MM.1S (cell line): ENCODE results near the gene ITPR3.

Source experiments
- DNase-seq: peaks from one replicate; pipeline ENCODE4 v3.0.0-alpha.2; 2015
- H2AFZ ChIP-seq: fragments of 300-600 bp; sonication (generic); 2 replicates; pipeline ENCODE4 v1.6.0; 2016; ENCODE audit warnings: antibody characterized with exemption, low read length
- H3F3A ChIP-seq: fragments of 300-600 bp; sonication (generic); 2 replicates; pipeline ENCODE4 v1.6.1; 2016; ENCODE audit warnings: mild to moderate bottlenecking, antibody characterized with exemption, low read length, moderate library complexity, mixed read lengths; ENCODE audit not compliant: insufficient read depth
- H3K27ac ChIP-seq: fragments of 300-600 bp; sonication (generic); 2 replicates; pipeline ENCODE4 v1.5.1; 2016; ENCODE audit warnings: mild to moderate bottlenecking, low read length
- H3K27me3 ChIP-seq: fragments of 300-600 bp; sonication (generic); replicated peaks from 2 replicates; pipeline ENCODE4 v1.6.0; 2016; ENCODE audit warnings: low read length; ENCODE audit not compliant: insufficient read depth
- H3K36me3 ChIP-seq: fragments of 300-600 bp; sonication (generic); replicated peaks from 2 replicates; pipeline ENCODE4 v1.6.1; 2016; ENCODE audit warnings: mild to moderate bottlenecking, low read length, mixed read lengths; ENCODE audit not compliant: insufficient read depth
- H3K4me1 ChIP-seq: fragments of 300-600 bp; sonication (generic); 2 replicates; pipeline ENCODE4 v1.6.1; 2016; ENCODE audit warnings: low read length, mixed read lengths
- H3K4me2 ChIP-seq: fragments of 300-600 bp; sonication (generic); 2 replicates; pipeline ENCODE4 v1.6.0; 2016; ENCODE audit warnings: low read depth, low read length
- H3K4me3 ChIP-seq: fragments of 300-600 bp; sonication (generic); 2 replicates; pipeline ENCODE4 v1.5.1; 2016; ENCODE audit warnings: low read length, mixed read lengths
- H3K79me2 ChIP-seq: fragments of 300-600 bp; sonication (generic); 2 replicates; pipeline ENCODE4 v1.6.1; 2016; ENCODE audit warnings: mixed run types, low read length, mixed read lengths
- H3K9ac ChIP-seq: fragments of 300-600 bp; sonication (generic); 2 replicates; pipeline ENCODE4 v1.6.1; 2016; ENCODE audit warnings: low read length, mixed read lengths
- H3K9me2 ChIP-seq: fragments of 300-600 bp; sonication (generic); replicated peaks from 2 replicates; pipeline ENCODE4 v1.6.1; 2016; ENCODE audit warnings: mild to moderate bottlenecking, low read length, mixed read lengths; ENCODE audit not compliant: insufficient read depth
- H3K9me3 ChIP-seq: fragments of 300-600 bp; sonication (generic); replicated peaks from 2 replicates; pipeline ENCODE4 v1.6.1; 2016; ENCODE audit warnings: mild to moderate bottlenecking, low read length, mixed read lengths; ENCODE audit not compliant: insufficient read depth
- H4K20me1 ChIP-seq: fragments of 300-600 bp; sonication (generic); 2 replicates; pipeline ENCODE4 v1.6.1; 2016; ENCODE audit warnings: mild to moderate bottlenecking, low read length, moderate library complexity, mixed read lengths; ENCODE audit not compliant: insufficient read depth
- EZH2 ChIP-seq: fragments of 300-600 bp; sonication (generic); optimal IDR thresholded peaks from 2 replicates; pipeline ENCODE3; 2017; ENCODE audit warnings: low read depth, mild to moderate bottlenecking, antibody characterized with exemption, low read length, mixed read lengths
- EZH2phosphoT487 ChIP-seq: fragments of 300-600 bp; sonication (generic); IDR thresholded peaks from 2 replicates; pipeline ENCODE4 v1.6.1; 2018; ENCODE audit warnings: antibody characterized with exemption, low read length
- TF ChIP-seq, protein P1 (sequence below): fragments of 300-600 bp; sonication (generic); IDR thresholded peaks from 2 replicates; pipeline ENCODE4 v1.5.1; 2016; ENCODE audit warnings: antibody characterized with exemption, low read length, mixed read lengths

ITPR3 gene

DNA sequence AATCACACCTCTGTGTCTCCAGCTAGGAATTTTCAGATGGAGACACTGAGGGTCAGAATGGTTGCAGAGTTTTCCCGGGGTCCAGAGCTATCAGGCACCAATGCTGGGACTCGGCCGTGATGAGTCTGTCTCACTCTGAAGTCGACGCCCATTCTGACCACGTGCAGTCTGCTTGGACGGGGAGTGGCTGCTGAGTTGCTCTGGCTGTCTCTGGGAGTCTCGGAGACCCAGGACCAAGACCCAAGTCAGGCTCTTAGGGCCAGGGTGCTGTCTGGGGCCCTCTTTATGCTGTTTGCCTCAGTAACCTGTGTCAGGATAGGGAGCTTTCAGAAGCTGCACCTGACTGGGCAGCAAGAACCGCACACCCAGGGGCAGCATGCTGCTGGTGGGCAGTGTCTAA lies 121.0 kb downstream of the ITPR3 start:
- no peaks in the 10 kb centered on the region for H3K79me2 ChIP-seq
- H3F3A ChIP-seq: no peaks in the 10 kb centered on the region
- no peaks in the 10 kb centered on the region for H3K9me2 ChIP-seq
- H3K36me3 ChIP-seq: no peaks in the 10 kb centered on the region
- no peak overlapping the region for H2AFZ ChIP-seq
- H3K9ac ChIP-seq: no peak overlapping the region
- DNase-seq: no peak
- H3K4me1 ChIP-seq: no peaks in the 10 kb centered on the region
- TF ChIP-seq EZH2: no peak
- no peak for TF ChIP-seq EZH2phosphoT487
- TF ChIP-seq, protein P1, sequence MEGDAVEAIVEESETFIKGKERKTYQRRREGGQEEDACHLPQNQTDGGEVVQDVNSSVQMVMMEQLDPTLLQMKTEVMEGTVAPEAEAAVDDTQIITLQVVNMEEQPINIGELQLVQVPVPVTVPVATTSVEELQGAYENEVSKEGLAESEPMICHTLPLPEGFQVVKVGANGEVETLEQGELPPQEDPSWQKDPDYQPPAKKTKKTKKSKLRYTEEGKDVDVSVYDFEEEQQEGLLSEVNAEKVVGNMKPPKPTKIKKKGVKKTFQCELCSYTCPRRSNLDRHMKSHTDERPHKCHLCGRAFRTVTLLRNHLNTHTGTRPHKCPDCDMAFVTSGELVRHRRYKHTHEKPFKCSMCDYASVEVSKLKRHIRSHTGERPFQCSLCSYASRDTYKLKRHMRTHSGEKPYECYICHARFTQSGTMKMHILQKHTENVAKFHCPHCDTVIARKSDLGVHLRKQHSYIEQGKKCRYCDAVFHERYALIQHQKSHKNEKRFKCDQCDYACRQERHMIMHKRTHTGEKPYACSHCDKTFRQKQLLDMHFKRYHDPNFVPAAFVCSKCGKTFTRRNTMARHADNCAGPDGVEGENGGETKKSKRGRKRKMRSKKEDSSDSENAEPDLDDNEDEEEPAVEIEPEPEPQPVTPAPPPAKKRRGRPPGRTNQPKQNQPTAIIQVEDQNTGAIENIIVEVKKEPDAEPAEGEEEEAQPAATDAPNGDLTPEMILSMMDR: no peak
- peaks cover 39% of the 10 kb centered on the region for H3K27me3 ChIP-seq
- no peaks in the 10 kb centered on the region for H4K20me1 ChIP-seq
- no peaks in the 10 kb centered on the region for H3K9me3 ChIP-seq
- no peak overlapping the region for H3K27ac ChIP-seq
- H3K4me2 ChIP-seq: no peak overlapping the region
- no peak overlapping the region for H3K4me3 ChIP-seq

DNA sequence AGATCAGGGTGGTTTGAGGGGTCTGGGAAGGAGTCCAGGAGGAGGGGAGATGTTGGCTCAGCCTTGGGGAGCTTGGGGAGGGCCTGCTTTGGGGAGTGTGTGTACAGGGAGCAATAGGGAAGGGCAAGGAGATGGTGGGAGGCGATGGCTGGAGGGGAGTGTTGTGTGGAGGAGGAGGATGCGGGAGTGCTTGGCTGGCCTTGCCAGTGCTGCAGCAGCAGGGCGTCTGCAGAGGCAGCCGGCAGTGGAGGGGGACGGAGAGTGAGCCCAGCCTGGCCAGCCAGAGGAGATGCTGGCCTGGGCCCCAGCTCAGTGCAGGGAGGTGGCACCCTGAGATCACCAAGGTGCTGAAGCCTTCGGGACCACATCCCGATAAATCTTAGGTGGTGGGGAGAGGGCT lies 121.7 kb downstream of the ITPR3 start:
- Histone ChIP-seq H3F3A (no peaks in the 10 kb centered on the region), H3K27me3 (peaks cover 46% of the 10 kb centered on the region), H3K9me2 (no peaks in the 10 kb centered on the region), H3K4me2 (no peak overlapping the region), H3K4me3 (no peak overlapping the region), H4K20me1 (no peaks in the 10 kb centered on the region), H3K79me2 (no peaks in the 10 kb centered on the region), H3K27ac (no peak overlapping the region), H3K4me1 (no peaks in the 10 kb centered on the region), H3K9me3 (no peaks in the 10 kb centered on the region), H3K36me3 (no peaks in the 10 kb centered on the region), H3K9ac (no peak overlapping the region), H2AFZ (no peak overlapping the region)
- TF ChIP-seq, protein P1: no peak
- TF ChIP-seq EZH2 (no peak), EZH2phosphoT487 (no peak)
- no peak for DNase-seq

DNA sequence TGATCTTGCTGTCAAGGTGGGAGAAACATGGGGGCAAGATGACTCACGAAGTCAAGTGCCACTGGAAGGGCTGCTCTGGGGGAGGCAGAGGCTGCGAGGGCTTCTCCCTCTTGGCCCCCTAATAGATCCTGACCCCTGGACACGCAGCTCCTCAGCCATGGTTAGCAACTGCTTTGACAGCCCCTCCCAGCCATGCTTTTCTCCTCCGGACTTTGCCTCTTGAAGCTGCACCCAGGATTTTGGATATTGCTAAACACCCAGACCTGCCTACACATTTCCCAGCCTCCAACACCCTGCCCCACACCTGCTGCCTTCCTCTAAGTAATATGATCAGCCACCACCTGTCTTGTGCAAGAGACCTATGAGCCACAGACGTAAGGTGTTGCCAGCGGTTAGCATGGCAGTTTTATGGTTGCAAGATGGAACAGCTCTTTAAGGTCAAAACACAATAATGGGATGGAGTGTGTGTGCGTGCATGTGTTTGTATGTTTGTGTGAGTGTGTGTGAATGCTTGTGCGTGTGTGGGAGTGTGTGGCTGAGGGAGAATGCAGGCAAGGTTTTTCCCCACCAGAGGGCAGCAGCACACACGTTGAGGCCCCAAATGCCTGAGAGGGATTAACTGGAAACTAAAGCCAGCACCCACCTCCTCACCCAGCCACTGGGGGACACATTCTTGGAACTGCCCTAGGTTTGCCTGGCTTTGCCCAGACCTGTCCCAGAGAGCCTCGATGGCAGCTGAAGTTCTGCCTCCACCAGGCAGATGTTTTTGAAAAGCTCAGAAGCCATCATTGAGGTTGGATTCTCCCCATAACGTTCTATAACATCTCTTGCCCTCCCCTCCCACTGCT lies 123.1 kb downstream of the ITPR3 start:
- Histone ChIP-seq H3K9ac (no peak overlapping the region), H3K36me3 (no peaks in the 10 kb centered on the region), H3K4me2 (no peak overlapping the region), H3K27ac (no peak overlapping the region), H3K4me1 (no peaks in the 10 kb centered on the region), H3K4me3 (no peak overlapping the region), H2AFZ (no peak overlapping the region), H3K79me2 (no peaks in the 10 kb centered on the region), H3K9me3 (no peaks in the 10 kb centered on the region), H3K9me2 (no peaks in the 10 kb centered on the region), H3F3A (no peaks in the 10 kb centered on the region), H4K20me1 (no peaks in the 10 kb centered on the region), H3K27me3 (peaks cover 60% of the 10 kb centered on the region)
- peak; percentile 44 for DNase-seq
- TF ChIP-seq, protein P1: peak; percentile 90
- TF ChIP-seq EZH2: no peak
